HL-60 (cell line): ENCODE results near the gene ARID1B.

Source experiments
- DNase-seq, 2 experiments: peaks; one replicate each; pipeline ENCODE4 v3.0.0-alpha.2; 2010 to 2020; ENCODE audit warnings: low read depth in 1 of 2, low spot score in 1 of 2
- H3K27ac ChIP-seq: fragments of 250-450 bp; sonication (Bioruptor Pico); replicated peaks from 2 replicates; pipeline ENCODE4 v1.5.1; 2020; ENCODE audit warnings: mild to moderate bottlenecking, moderate library complexity
- H3K27me3 ChIP-seq: fragments of 250-450 bp; sonication (Bioruptor Pico); 2 replicates; pipeline ENCODE4 v1.5.1; 2021; ENCODE audit warnings: mild to moderate bottlenecking, moderate library complexity; ENCODE audit not compliant: insufficient read depth, poor library complexity, severe bottlenecking
- H3K4me3 ChIP-seq: replicated peaks from 2 replicates; pipeline ENCODE4 v1.5.1; 2011; ENCODE audit warnings: mild to moderate bottlenecking, control low read depth, low read length; ENCODE audit not compliant: insufficient read depth
- GABPA ChIP-seq: IDR thresholded peaks from 2 replicates; pipeline ENCODE4 v1.6.1; 2012; ENCODE audit warnings: low read depth
- POLR2AphosphoS5 ChIP-seq: IDR thresholded peaks from 2 replicates; pipeline ENCODE4 v1.6.1; 2012; ENCODE audit warnings: low read depth
- SPI1 ChIP-seq: IDR thresholded peaks from 2 replicates; pipeline ENCODE4 v1.6.1; 2012; ENCODE audit warnings: low read depth, mild to moderate bottlenecking, borderline replicate concordance
- TF ChIP-seq, protein P1 (sequence below): IDR thresholded peaks from 2 replicates; pipeline ENCODE4 v1.6.1; 2012; ENCODE audit warnings: low read depth; ENCODE audit not compliant: insufficient replicate concordance
- TF ChIP-seq, protein P2 (sequence below): IDR thresholded peaks from one replicate; pipeline ENCODE4 v1.5.1; 2011; ENCODE audit warnings: low read length, control low read depth, inconsistent platforms; ENCODE audit not compliant: insufficient read depth

The ARID1B gene

DNA sequence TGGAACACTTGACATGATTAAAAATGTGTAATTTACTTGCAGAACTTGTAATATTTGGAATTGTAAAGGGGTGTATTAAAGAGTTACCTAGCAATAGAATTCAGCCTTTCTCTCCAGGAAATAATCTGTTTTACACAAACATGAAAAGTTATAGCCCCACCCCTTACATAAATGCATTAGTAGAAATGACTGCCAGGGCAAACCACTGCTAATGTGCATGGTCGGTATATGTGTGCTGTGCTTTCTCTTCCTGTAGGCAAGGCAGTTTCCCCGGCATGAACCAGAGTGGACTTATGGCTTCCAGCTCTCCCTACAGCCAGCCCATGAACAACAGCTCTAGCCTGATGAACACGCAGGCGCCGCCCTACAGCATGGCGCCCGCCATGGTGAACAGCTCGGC is 389.6 kb downstream of the ARID1B start:
- H3K27me3 ChIP-seq: no peaks in the 10 kb centered on the region
- no peak overlapping the region for H3K27ac ChIP-seq
- no peak for DNase-seq
- TF ChIP-seq, protein P1, sequence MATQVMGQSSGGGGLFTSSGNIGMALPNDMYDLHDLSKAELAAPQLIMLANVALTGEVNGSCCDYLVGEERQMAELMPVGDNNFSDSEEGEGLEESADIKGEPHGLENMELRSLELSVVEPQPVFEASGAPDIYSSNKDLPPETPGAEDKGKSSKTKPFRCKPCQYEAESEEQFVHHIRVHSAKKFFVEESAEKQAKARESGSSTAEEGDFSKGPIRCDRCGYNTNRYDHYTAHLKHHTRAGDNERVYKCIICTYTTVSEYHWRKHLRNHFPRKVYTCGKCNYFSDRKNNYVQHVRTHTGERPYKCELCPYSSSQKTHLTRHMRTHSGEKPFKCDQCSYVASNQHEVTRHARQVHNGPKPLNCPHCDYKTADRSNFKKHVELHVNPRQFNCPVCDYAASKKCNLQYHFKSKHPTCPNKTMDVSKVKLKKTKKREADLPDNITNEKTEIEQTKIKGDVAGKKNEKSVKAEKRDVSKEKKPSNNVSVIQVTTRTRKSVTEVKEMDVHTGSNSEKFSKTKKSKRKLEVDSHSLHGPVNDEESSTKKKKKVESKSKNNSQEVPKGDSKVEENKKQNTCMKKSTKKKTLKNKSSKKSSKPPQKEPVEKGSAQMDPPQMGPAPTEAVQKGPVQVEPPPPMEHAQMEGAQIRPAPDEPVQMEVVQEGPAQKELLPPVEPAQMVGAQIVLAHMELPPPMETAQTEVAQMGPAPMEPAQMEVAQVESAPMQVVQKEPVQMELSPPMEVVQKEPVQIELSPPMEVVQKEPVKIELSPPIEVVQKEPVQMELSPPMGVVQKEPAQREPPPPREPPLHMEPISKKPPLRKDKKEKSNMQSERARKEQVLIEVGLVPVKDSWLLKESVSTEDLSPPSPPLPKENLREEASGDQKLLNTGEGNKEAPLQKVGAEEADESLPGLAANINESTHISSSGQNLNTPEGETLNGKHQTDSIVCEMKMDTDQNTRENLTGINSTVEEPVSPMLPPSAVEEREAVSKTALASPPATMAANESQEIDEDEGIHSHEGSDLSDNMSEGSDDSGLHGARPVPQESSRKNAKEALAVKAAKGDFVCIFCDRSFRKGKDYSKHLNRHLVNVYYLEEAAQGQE: no peak
- TF ChIP-seq GABPA: no peak
- H3K4me3 ChIP-seq: no peak overlapping the region

DNA sequence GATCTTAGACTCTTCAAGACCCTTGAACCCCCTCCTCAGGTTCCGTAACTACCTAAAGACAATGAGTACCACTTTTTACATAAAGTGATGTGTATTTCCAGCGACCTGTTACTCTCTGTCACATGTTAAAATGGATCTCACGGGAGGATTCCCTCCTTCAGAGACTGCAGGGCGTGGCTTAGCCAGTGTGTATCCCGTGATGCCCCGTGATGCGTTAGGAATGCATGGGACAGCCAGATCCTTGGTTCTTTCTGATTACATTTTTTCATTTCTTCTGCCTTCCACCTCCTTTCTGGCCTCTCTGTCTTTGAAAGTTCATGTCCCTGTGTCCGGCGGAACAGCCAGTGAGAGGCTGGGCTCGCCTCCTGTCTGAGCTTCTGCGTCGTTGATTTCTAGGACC is 390.7 kb downstream of the ARID1B start:
- DNase-seq: no peak
- no peak overlapping the region for H3K4me3 ChIP-seq
- H3K27ac ChIP-seq: no peak overlapping the region

DNA sequence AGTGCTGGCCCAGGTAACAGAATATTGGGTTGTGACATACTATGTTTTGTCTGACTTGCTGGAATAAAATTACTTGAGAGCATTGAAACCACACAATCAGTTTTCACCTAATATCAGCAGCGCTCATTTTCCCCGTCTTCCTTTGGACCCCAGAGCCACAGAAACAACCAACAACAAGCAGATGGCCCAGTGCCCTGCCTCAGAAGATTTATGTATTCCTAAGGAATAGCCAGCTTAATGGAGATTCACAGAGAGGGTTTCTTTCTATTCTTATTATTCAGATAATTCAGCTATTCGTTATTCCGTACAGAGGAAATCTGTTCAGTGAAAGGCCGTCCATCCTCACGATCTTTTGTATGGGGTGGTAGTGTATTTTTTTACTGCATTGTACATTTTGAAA is 391.3 kb downstream of the ARID1B start:
- Histone ChIP-seq H3K4me3 (no peak overlapping the region), H3K27me3 (no peaks in the 10 kb centered on the region), H3K27ac (no peak overlapping the region)
- TF ChIP-seq, protein P2, sequence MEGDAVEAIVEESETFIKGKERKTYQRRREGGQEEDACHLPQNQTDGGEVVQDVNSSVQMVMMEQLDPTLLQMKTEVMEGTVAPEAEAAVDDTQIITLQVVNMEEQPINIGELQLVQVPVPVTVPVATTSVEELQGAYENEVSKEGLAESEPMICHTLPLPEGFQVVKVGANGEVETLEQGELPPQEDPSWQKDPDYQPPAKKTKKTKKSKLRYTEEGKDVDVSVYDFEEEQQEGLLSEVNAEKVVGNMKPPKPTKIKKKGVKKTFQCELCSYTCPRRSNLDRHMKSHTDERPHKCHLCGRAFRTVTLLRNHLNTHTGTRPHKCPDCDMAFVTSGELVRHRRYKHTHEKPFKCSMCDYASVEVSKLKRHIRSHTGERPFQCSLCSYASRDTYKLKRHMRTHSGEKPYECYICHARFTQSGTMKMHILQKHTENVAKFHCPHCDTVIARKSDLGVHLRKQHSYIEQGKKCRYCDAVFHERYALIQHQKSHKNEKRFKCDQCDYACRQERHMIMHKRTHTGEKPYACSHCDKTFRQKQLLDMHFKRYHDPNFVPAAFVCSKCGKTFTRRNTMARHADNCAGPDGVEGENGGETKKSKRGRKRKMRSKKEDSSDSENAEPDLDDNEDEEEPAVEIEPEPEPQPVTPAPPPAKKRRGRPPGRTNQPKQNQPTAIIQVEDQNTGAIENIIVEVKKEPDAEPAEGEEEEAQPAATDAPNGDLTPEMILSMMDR: no peak
- TF ChIP-seq GABPA (no peak), SPI1 (no peak)
- TF ChIP-seq, protein P1: no peak
- DNase-seq: no peak

More for the DNA sequence above, 390.7 kb downstream of the ARID1B start:
- TF ChIP-seq, protein P1: no peak
- TF ChIP-seq POLR2AphosphoS5 (no peak), GABPA (no peak), SPI1 (no peak)
- TF ChIP-seq, protein P2: no peak
- no peaks in the 10 kb centered on the region for H3K27me3 ChIP-seq

DNA sequence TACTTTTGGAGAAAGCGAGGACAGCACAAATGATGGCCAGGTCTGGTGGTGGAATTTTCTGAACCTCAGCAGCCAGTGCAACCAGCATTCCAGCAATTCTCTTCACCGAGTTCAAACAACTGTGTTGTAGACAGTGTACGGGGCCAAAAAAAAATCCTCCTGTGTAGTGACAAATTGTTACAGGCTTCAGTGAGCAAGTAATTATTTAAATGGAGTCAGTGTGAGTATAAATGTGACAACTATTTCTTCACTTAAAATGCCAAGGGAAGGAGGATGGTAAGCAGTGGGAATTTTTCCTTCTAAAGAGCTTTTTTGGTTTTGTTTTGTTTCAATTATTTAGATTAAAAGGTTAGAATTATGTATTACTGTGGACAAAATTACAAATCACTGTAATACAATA is 392.0 kb downstream of the ARID1B start:
- no peak for DNase-seq
- TF ChIP-seq POLR2AphosphoS5 (no peak), SPI1 (no peak), GABPA (no peak)
- TF ChIP-seq, protein P1: no peak
- TF ChIP-seq, protein P2: no peak
- H3K4me3 ChIP-seq: no peak overlapping the region

More for the DNA sequence above, 392.0 kb downstream of the ARID1B start:
- Histone ChIP-seq H3K27me3 (no peaks in the 10 kb centered on the region), H3K27ac (no peak overlapping the region)
